ENCODE measurements around the gene CRYM. TPM values are rescaled to one million over a fixed set of nuclear protein-coding genes. Genes with fewer than 3 reads are reported as not detected.

The CRYM gene
- total RNA-seq, 1 donor from 2014 or later = not detected

DNA sequence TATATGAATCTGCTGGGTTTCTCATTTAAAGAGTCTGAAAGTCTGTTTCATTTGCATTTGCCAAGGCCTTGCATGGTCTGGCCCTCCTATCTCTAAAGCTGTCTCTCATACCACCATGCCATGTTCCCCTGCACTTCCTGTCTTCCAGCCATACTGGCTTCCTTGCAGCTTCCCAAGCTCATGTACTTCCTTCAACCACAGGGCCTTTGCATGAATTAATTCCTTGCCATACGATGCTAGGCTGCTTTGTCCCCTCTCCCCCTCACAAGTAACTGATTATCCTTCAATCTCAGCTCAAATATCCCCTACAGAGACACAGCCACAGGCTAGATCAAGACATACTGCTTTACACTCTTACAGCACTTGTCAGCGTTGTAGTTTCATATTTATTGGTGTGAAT is 5.8 kb downstream of the CRYM start:
- TF ChIP-seq, protein P1, sequence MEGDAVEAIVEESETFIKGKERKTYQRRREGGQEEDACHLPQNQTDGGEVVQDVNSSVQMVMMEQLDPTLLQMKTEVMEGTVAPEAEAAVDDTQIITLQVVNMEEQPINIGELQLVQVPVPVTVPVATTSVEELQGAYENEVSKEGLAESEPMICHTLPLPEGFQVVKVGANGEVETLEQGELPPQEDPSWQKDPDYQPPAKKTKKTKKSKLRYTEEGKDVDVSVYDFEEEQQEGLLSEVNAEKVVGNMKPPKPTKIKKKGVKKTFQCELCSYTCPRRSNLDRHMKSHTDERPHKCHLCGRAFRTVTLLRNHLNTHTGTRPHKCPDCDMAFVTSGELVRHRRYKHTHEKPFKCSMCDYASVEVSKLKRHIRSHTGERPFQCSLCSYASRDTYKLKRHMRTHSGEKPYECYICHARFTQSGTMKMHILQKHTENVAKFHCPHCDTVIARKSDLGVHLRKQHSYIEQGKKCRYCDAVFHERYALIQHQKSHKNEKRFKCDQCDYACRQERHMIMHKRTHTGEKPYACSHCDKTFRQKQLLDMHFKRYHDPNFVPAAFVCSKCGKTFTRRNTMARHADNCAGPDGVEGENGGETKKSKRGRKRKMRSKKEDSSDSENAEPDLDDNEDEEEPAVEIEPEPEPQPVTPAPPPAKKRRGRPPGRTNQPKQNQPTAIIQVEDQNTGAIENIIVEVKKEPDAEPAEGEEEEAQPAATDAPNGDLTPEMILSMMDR (IDR thresholded peaks at IDR 0.05; ENCODE audit: partially characterized antibody, unreplicated experiment) = no peak
- Mint-ChIP-seq H3K9me3 (ENCODE audit: unreplicated experiment) (no peaks in the 10 kb centered on the region), H3K27ac (ENCODE audit: unreplicated experiment) (no peak overlapping the region), H3K4me3 (ENCODE audit: unreplicated experiment) (no peak overlapping the region), H3K27me3 (ENCODE audit: unreplicated experiment) (no peaks in the 10 kb centered on the region), H3K36me3 (ENCODE audit: unreplicated experiment) (no peaks in the 10 kb centered on the region), H3K4me1 (ENCODE audit: low read depth, unreplicated experiment) (no peaks in the 10 kb centered on the region)
- DNase-seq = no peak

DNA sequence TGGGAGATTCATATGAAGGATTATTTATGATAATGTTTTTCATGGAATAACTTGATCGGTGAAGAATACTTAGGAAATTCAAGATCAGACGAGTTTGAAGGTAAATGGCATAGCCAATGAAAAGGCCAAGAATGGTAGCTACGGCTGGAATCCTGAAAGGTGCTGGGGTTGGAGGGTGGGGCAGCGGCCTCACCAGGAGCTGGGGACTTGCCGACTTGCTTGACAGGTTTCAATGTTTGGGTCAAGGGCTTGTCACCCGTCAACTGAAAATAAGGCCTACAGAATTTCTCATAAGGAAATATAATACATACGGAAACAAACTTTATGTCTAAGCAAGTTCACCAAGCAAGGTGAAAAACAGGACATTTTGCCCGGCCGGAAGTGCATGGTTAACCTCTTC is 9.9 kb downstream of the CRYM start:
- DNase-seq = no peak

DNA sequence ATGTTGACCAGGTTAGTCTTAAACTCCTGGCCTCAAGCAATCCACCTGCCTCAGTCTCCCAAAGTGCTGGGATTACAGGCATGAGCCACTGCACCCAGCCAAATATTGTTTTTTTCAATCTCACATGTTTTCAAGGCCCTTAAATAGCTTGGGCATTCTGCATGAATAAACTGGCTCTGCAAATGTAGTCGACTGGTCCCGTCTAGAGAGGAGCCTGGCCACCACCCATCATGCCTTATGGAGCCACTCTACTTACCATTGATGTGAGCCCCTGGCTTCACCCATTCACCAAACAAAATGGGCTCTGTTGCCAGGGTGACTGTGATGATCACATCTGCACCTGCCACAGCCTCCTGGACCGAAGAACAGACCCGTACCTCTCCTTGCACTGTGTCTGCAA is 10.8 kb downstream of the CRYM start:
- H3K4me3 Mint-ChIP-seq (ENCODE audit: unreplicated experiment) = no peak overlapping the region

More for the DNA sequence above, 9.9 kb downstream of the CRYM start:
- H3K4me3 Mint-ChIP-seq (ENCODE audit: unreplicated experiment) = no peak overlapping the region
- H3K9me3 Mint-ChIP-seq (ENCODE audit: unreplicated experiment) = no peaks in the 10 kb centered on the region
- TF ChIP-seq, protein P1 (IDR thresholded peaks at IDR 0.05; ENCODE audit: partially characterized antibody, unreplicated experiment) = no peak
- H3K36me3 Mint-ChIP-seq (ENCODE audit: unreplicated experiment) = no peaks in the 10 kb centered on the region
- H3K4me1 Mint-ChIP-seq (ENCODE audit: low read depth, unreplicated experiment) = no peaks in the 10 kb centered on the region
- H3K27me3 Mint-ChIP-seq (ENCODE audit: unreplicated experiment) = no peaks in the 10 kb centered on the region
- no peak overlapping the region for H3K27ac Mint-ChIP-seq (ENCODE audit: unreplicated experiment)

DNA sequence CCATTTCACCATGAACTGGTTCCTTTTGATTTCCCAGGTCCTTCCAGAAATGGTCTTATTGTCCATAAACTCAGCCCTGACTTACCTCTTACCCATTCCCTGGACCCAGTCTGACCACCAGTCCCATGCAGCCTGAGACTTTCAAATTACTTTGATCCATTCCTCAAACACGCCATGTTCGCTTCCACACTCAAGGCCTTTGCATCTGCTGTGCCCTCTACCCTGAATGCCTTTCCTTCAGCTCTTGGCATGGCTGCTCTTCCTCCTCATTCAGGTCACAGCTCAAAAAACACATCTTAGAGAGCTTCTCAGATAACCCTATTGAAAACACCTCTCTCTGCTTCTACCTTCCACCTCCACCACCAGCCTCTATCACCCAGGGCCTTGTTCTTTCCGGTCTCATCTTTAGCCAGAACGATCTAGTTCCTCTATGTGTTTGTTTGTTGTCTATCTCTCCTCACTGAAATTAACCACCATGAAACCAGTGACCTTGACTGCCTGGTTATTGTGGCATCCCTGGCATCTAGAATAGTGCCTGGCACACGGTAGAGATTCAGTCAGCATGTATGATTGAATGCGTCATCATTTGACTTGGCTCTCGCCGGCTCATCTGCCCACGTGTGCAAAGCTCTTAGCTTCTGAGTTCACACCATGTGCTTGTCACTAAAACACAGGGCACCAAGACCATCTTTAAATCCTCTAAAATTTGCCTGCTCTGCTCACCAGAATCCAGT is 12.8 kb downstream of the CRYM start:
- TF ChIP-seq, protein P1 (IDR thresholded peaks at IDR 0.05; ENCODE audit: partially characterized antibody, unreplicated experiment) = no peak
- no peak for DNase-seq

More for the DNA sequence above, 10.8 kb downstream of the CRYM start:
- TF ChIP-seq, protein P1 (IDR thresholded peaks at IDR 0.05; ENCODE audit: partially characterized antibody, unreplicated experiment) = no peak
- Mint-ChIP-seq H3K27me3 (ENCODE audit: unreplicated experiment) (no peaks in the 10 kb centered on the region), H3K27ac (ENCODE audit: unreplicated experiment) (no peak overlapping the region), H3K9me3 (ENCODE audit: unreplicated experiment) (no peaks in the 10 kb centered on the region), H3K36me3 (ENCODE audit: unreplicated experiment) (no peaks in the 10 kb centered on the region), H3K4me1 (ENCODE audit: low read depth, unreplicated experiment) (no peaks in the 10 kb centered on the region)
- no peak for DNase-seq

DNA sequence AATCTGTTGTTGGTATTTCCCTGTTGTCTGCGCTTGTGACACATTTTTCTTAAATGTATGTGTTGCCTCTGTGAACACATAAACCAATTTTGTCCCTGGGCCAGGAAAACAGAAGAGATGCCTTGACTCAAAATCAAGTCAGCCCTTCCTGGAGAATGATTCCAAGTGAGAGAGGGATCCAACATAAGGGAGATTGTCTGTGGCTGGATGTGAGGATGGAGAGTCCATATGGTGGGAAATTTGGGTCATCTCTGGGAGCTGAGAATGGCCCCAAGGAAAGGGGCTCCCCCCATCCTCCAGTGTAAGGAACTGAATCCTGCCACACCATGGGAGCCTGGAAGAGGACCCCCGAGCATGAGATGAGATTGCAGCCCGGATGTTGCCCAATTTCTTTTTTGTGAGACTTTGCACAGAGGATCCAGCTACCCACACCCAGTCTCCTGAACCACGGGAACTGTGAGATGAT is 13.5 kb downstream of the CRYM start:
- Mint-ChIP-seq H3K36me3 (ENCODE audit: unreplicated experiment) (no peaks in the 10 kb centered on the region), H3K4me1 (ENCODE audit: low read depth, unreplicated experiment) (no peaks in the 10 kb centered on the region), H3K27me3 (ENCODE audit: unreplicated experiment) (no peaks in the 10 kb centered on the region), H3K4me3 (ENCODE audit: unreplicated experiment) (no peak overlapping the region), H3K9me3 (ENCODE audit: unreplicated experiment) (no peaks in the 10 kb centered on the region), H3K27ac (ENCODE audit: unreplicated experiment) (no peak overlapping the region)
- TF ChIP-seq, protein P1 (IDR thresholded peaks at IDR 0.05; ENCODE audit: partially characterized antibody, unreplicated experiment) = no peak
- no peak for DNase-seq

More for the DNA sequence above, 12.8 kb downstream of the CRYM start:
- no peaks in the 10 kb centered on the region for H3K9me3 Mint-ChIP-seq (ENCODE audit: unreplicated experiment)
- H3K36me3 Mint-ChIP-seq (ENCODE audit: unreplicated experiment) = no peaks in the 10 kb centered on the region
- H3K27ac Mint-ChIP-seq (ENCODE audit: unreplicated experiment) = no peak overlapping the region
- no peaks in the 10 kb centered on the region for H3K4me1 Mint-ChIP-seq (ENCODE audit: low read depth, unreplicated experiment)
- H3K27me3 Mint-ChIP-seq (ENCODE audit: unreplicated experiment) = no peaks in the 10 kb centered on the region
- no peak overlapping the region for H3K4me3 Mint-ChIP-seq (ENCODE audit: unreplicated experiment)

Data from glutamatergic neuron (in vitro differentiated cells).